Measurements from ENCODE around the gene FCGR1A. TPM values are rescaled to one million over a fixed set of nuclear protein-coding genes. Genes with fewer than 3 reads are reported as not detected.
"Not testable (repeated sequence)": the region's sequence is repeated elsewhere in the genome, so short reads cannot be mapped to it uniquely, and the experiment has no call there.

FCGR1A gene
- total and polyA plus RNA-seq, 12 donors = 0.42 to 17.8 (median 1.3) TPM; not detected in 1

- H3K4me3 ChIP-seq; intact Hi-C loops (cut with DNase I); DNase-seq; H3K36me3 ChIP-seq; ATAC-seq; H3K9me3 ChIP-seq; H3K27me3 ChIP-seq; H3K4me1 ChIP-seq; H3K27ac ChIP-seq: not testable (repeated sequence)
- 97% methylated on average over 3 of the region's 5 CpGs; no CpG with 5 or more reads in 1 of the 2 donors for WGBS, 2 donors
Measured at GRCh38 chr1:149820387-149820786, 37.9 kb downstream of the FCGR1A start.

- H3K27ac ChIP-seq; intact Hi-C loops (cut with DNase I); H3K4me1 ChIP-seq; H3K27me3 ChIP-seq; DNase-seq; H3K36me3 ChIP-seq; H3K4me3 ChIP-seq; H3K9me3 ChIP-seq: not testable (repeated sequence)
- ATAC-seq = peak in 1 of 8 donors; percentile 9
- no CpG with 5 or more reads among the region's 2 CpGs for WGBS, 2 donors
Measured at GRCh38 chr1:149826555-149826954, 44.1 kb downstream of the FCGR1A start.

- DNase-seq; H3K27ac ChIP-seq; H3K4me1 ChIP-seq; intact Hi-C loops (cut with DNase I); H3K27me3 ChIP-seq; H3K4me3 ChIP-seq; H3K36me3 ChIP-seq; H3K9me3 ChIP-seq: not testable (repeated sequence)
- peak; percentile 40 to 70 (median 52) for ATAC-seq
- WGBS, 2 donors = no CpG with 5 or more reads among the region's 32 CpGs
Measured at GRCh38 chr1:149831764-149832315, 49.3 kb downstream of the FCGR1A start.

GRCh38 chr1:149832316-149833126 is 50.0 kb downstream of the FCGR1A start:
- DNase-seq; H3K36me3 ChIP-seq; intact Hi-C loops (cut with DNase I); H3K9me3 ChIP-seq; H3K27me3 ChIP-seq; H3K4me3 ChIP-seq; H3K4me1 ChIP-seq; H3K27ac ChIP-seq: not testable (repeated sequence)
- peak; percentile 89 to 94 (median 92) for ATAC-seq
- whole genome bisulfite sequencing, 2 donors = no CpG with 5 or more reads among the region's 55 CpGs

- H3K4me3 ChIP-seq; H3K9me3 ChIP-seq; H3K27ac ChIP-seq; DNase-seq; H3K36me3 ChIP-seq; H3K27me3 ChIP-seq; H3K4me1 ChIP-seq; intact Hi-C loops (cut with DNase I): not testable (repeated sequence)
- ATAC-seq = peak in 4 of 8 donors; percentile 3 to 7 (median 4)
- no CpG with 5 or more reads among the region's 15 CpGs for WGBS, 2 donors
Measured at GRCh38 chr1:149833144-149833543, 50.6 kb downstream of the FCGR1A start.

GRCh38 chr1:149841149-149841548 is 58.7 kb downstream of the FCGR1A start:
- H3K27me3 ChIP-seq; H3K9me3 ChIP-seq; intact Hi-C loops (cut with DNase I); H3K27ac ChIP-seq; H3K4me3 ChIP-seq; DNase-seq: not testable (repeated sequence)
- peaks cover 0 to 13% (median 0%) of the 10 kb centered on the region in 9 donors for H3K36me3 ChIP-seq
- no CpG with 5 or more reads among the region's 26 CpGs for WGBS, 2 donors
- peak; percentile 64 to 83 (median 75) for ATAC-seq
- H3K4me1 ChIP-seq = peaks cover 0 to 29% (median 25%) of the 10 kb centered on the region in 9 donors

Other genes starting within 250 kb of the FCGR1A start
- not detected for gene PPIAL4C, start 198.8 kb upstream of the FCGR1A start, total RNA-seq
- gene PPIAL4C, start 198.8 kb upstream of the FCGR1A start, polyA plus RNA-seq = under 1 TPM in 1 of 2 donors, not detected in 1; 0.66 TPM
- 10 to 100 TPM; 12.9 to 20.0 (median 15.8) TPM for gene BOLA1, start 116.9 kb downstream of the FCGR1A start, total RNA-seq
- 10 to 100 TPM; 22.7 to 33.6 TPM for gene BOLA1, start 116.9 kb downstream of the FCGR1A start, polyA plus RNA-seq
- gene SV2A, start 135.2 kb downstream of the FCGR1A start, total RNA-seq = under 1 TPM; 0.14 to 0.68 (median 0.31) TPM
- gene SV2A, start 135.2 kb downstream of the FCGR1A start, polyA plus RNA-seq = under 1 TPM; 0.44 to 0.48 TPM
- gene SF3B4, start 145.1 kb downstream of the FCGR1A start, total RNA-seq = 10 to 100 TPM; 19.8 to 31.9 (median 26.2) TPM
- 10 to 100 TPM; 12.6 to 20.3 TPM for gene SF3B4, start 145.1 kb downstream of the FCGR1A start, polyA plus RNA-seq
- gene MTMR11, start 154.2 kb downstream of the FCGR1A start, total RNA-seq = 1 to 10 TPM in 9 of 10 donors, under 1 TPM in 1; 0.95 to 5.3 (median 2.5) TPM
- 1 to 10 TPM; 1.9 to 5.3 TPM for gene MTMR11, start 154.2 kb downstream of the FCGR1A start, polyA plus RNA-seq
- gene OTUD7B, start 228.0 kb downstream of the FCGR1A start, total RNA-seq = 10 to 100 TPM; 22.7 to 34.4 (median 28.9) TPM
- 1 to 10 TPM; 3.1 to 7.7 TPM for gene OTUD7B, start 228.0 kb downstream of the FCGR1A start, polyA plus RNA-seq

All from heart right ventricle (tissue), 16 donors.